Measurements from ENCODE around the gene REN.

DNA sequence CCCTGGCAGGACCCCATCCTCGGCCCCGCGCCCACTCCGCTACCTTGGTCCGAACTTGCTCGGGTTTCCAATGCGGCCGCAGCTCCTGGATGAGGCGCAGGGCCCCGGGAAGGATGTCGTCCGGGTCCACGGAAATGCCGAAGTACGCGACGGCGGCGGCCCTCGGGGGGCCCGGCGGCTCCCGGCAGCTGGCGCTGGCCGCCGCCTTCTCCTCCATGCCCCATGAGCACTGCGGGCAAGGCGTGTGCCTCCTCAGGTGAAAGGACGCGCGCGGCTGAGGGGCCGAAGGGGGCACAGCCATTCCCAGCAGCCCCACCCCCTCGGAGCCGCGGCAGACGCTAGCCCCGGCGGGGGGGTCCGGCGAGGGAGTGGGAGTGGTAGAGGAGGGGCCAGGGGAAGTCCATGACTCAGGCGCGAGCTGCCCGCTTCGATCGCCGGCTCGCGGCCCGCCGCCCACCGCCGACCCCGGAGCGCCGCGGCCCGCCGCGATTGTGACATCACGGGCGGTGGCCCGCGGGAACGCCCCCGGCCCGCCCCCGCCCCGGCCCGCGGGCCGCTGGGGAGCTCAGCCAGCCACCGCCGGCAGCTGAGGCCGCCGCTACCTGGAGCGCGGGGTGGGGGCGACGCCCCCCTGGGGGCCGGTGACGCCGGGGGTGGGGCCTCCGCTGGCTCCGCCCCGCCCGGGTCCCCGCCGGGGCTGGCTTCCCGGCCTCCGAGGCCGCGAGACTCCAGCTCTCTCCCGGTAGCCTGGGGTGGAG is 14.4 kb downstream of the REN start, which contains the start of gene ETNK2:
- no peak for TF ChIP-seq POLR2AphosphoS5 (IDR thresholded peaks at IDR 0.05; ENCODE audit: low read depth)
- TF ChIP-seq, protein P1, sequence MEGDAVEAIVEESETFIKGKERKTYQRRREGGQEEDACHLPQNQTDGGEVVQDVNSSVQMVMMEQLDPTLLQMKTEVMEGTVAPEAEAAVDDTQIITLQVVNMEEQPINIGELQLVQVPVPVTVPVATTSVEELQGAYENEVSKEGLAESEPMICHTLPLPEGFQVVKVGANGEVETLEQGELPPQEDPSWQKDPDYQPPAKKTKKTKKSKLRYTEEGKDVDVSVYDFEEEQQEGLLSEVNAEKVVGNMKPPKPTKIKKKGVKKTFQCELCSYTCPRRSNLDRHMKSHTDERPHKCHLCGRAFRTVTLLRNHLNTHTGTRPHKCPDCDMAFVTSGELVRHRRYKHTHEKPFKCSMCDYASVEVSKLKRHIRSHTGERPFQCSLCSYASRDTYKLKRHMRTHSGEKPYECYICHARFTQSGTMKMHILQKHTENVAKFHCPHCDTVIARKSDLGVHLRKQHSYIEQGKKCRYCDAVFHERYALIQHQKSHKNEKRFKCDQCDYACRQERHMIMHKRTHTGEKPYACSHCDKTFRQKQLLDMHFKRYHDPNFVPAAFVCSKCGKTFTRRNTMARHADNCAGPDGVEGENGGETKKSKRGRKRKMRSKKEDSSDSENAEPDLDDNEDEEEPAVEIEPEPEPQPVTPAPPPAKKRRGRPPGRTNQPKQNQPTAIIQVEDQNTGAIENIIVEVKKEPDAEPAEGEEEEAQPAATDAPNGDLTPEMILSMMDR (IDR thresholded peaks at IDR 0.05; ENCODE audit: insufficient read depth, low read length) = no peak
- TF ChIP-seq, protein P2, sequence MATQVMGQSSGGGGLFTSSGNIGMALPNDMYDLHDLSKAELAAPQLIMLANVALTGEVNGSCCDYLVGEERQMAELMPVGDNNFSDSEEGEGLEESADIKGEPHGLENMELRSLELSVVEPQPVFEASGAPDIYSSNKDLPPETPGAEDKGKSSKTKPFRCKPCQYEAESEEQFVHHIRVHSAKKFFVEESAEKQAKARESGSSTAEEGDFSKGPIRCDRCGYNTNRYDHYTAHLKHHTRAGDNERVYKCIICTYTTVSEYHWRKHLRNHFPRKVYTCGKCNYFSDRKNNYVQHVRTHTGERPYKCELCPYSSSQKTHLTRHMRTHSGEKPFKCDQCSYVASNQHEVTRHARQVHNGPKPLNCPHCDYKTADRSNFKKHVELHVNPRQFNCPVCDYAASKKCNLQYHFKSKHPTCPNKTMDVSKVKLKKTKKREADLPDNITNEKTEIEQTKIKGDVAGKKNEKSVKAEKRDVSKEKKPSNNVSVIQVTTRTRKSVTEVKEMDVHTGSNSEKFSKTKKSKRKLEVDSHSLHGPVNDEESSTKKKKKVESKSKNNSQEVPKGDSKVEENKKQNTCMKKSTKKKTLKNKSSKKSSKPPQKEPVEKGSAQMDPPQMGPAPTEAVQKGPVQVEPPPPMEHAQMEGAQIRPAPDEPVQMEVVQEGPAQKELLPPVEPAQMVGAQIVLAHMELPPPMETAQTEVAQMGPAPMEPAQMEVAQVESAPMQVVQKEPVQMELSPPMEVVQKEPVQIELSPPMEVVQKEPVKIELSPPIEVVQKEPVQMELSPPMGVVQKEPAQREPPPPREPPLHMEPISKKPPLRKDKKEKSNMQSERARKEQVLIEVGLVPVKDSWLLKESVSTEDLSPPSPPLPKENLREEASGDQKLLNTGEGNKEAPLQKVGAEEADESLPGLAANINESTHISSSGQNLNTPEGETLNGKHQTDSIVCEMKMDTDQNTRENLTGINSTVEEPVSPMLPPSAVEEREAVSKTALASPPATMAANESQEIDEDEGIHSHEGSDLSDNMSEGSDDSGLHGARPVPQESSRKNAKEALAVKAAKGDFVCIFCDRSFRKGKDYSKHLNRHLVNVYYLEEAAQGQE (IDR thresholded peaks at IDR 0.05; ENCODE audit: insufficient replicate concordance, low read depth) = no peak

Data from HL-60 (cell line).